CD4-positive, alpha-beta T cell treated with Interleukin-12 subunit alpha and Interleukin-12 subunit beta, for 1 hour (primary cell): ENCODE results near the gene UBALD1.

Experiments
- DNase-seq: peaks from one replicate; pipeline ENCODE4 v3.0.0-alpha.2; 2020

Gene UBALD1

DNA sequence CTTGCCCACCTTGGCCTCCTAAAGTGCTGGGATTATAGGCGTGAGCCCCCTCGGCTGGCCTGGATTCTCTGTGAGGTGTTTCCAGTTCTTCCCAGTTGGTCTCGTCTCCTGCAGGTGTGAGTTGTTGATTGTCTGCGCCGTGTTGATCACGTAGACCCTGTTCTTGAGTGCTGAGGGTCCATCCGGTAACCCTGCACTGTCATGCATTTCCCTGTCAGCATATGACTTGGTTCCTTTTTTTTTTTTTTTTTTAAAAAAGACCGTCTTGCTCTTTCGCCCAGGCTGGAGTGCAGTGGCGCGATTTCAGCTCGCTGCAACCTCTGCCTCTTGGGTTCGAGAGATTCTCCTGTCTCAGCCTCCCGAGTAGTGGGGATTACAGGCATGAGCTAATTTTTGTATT, 27.2 kb upstream of the UBALD1 start:
- DNase-seq = no peak

DNA sequence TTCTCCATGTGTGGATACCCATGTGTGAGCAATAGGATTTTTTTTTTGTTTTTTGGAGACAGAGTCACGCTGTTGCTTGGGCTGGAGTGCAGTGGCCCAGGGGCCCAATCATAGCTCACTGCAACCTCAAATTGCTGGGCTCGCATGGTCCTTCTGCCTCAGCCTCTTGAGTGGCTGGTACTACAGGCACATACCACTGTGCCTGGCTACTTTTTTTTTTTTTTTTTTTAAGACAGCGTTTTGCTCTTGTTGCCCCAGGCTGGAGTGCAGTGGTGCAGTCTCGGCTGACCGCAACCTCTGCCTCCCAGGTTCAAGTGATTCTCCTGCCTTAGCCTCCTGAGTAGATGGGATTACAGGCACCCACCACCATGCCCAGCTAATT, 26.6 kb upstream of the UBALD1 start:
- no peak for DNase-seq

DNA sequence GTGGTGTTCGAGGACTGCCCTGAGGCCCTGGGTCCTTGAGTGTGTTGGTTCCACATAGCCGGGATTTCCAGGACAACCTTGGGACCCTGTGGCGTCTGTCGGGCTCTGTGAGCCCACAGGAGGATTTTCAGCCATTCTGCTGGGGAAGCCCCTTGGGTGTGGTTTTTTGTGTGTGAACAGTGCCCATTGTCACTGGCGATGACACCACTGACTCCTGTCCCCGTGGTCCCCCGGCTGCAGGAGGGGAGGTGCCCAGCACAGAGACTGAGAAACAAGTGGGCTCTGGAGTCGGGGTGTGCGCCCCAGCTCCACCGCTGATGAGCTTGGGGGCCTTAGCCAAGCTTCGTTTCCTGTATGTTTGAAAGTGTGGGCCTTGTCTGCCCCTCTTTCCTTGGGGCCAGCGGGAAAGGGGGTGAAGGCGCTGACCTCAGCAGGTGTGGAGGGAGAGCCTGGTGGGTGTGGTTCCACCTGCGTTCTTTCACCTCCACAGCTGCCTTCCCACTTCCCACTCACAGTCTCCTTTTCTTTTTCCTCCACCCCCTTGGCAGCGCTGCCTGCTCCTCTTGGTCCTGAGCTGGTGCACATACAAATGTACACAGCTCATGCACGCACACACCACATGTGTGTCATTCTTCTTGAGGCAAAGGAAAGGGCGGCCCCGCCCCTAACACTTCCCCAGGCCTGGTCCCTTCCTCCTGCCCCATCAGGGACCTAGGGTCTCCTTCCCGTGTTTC, 26.1 kb upstream of the UBALD1 start:
- DNase-seq = no peak

DNA sequence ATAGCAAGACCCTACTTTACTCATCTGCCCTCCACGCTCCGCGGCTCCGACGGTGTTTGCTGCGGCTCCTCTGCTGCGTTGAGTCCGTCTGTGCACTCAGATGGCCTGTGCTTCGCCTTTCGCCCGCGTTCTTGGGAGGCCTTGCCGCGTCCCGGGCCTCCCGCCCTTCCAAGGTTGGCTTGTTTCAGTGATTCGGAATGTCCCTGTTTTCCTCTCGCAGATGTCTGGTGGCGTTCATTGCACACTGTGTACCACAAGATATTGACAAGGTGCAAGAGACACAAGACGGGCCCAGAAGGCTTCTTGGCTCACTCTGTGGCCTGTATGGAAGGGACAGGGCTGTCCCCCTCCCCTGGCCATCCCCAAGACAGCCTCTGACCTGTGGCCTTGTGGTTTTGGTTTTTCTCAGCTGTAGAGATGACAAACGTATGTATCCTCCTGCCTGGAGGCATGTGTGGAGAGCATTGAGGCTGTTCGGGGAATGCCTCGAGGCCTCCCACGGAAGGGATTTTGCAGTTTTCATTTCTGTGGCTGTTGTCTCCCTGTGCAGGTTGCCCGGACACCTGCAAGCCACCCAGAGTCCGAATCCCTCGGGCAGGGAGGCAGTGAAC, 25.3 kb upstream of the UBALD1 start:
- DNase-seq = no peak

DNA sequence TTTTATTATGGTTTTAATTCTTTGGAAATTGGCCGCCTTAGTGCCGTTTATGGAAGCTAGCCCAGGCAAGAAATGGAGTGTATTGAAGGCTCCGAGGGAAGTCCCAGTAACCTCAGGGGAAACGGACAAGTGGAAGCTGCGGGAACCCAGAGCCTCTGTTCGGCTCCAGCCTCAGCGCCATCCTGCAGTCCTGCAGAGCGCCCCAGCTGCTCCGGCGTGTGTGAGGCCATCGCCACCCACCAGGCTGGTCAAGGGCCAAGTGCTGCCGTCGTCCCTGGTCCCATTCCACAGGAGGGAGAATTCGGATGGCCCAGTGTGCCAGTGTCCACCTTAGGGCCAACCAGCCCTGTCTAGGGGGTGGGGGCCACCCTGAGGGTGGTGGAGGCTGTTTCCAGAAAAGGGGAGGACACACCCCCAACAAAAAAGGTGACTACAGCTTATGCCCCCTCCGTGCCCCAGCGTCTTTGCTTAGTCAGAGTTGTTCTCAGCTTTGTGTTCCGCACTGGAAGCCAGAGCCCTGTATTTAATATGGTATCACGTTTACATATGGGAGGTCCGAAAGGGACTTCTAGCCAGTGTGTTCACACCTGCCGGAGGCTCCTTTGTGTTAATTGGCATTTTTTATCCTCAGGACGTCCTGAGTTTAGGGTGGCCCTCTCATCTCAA, 22.9 kb upstream of the UBALD1 start:
- DNase-seq = no peak

DNA sequence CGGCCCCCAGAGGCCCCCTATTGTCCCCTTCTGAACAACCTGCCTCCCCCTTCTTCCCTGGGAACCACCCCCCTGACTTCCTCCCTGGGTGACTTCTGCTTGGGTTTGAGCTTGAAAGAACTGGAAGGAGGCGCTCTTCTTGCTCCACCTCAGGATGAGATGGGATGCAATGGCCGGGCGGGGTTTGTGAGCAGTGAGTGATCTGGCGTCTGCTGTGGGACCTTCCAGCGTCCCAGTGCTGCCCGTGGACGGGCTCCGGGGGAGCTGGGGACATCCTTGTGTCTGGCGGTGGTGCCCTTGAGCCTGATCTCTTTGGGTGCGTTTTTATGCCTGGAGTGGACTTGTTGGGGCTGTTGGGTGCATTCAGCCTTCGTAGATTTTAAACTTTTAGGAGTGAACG, 21.5 kb upstream of the UBALD1 start:
- no peak for DNase-seq

DNA sequence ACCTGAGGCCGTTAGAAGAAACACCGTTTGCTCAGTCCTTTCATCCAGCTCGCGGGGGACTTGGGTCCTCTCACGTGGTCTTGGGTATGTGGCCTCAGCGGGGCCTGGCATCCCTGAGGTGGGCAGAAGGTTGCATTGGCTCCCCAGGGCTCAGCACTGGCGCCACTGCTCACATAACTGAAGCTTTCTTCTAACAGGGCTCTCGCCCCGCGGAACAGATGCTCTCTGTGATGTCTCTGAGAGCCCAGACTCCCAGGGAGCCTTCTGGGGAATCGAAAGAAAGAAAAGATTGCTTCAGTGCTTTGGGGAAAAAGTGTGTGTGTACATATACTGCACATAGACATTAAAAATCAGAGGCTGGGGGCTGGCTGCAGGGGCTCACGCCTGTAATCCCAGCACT, 20.1 kb upstream of the UBALD1 start:
- no peak for DNase-seq

DNA sequence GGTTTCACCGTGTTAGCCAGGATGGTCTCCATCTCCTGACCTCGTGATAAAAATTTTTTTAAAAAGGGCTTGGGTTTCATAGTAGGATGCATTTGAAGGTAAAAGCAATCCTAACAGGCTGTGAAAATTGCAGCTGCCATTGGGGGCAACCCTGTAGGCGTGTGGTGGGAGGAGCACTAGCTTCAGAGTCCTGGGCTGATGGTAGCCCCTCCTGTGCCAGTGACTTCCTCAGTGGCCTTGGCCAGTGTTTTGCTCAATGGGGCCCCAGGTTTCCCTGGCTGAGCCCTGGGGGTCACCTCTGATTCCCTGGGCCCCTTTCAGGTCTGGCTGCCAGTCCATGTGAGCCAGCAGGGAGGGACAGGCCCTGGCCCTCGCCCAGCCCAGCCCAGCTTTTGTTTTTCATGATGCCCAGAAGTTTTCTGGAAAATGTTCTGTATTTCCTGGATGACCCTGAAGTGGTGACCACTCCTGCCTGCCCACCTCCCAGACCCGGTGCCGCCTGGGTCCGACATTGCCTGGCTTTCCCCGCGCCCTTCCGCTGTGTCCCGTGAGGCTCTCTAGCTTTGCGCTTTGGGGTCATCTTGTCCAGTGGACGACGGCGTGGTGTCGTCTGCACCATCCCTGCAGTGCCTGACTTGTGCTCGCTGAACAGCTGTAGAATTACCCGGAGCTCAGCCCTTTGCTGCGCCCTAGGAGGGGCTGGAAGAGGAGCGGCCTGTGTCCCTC, 19.4 kb upstream of the UBALD1 start:
- DNase-seq = no peak

DNA sequence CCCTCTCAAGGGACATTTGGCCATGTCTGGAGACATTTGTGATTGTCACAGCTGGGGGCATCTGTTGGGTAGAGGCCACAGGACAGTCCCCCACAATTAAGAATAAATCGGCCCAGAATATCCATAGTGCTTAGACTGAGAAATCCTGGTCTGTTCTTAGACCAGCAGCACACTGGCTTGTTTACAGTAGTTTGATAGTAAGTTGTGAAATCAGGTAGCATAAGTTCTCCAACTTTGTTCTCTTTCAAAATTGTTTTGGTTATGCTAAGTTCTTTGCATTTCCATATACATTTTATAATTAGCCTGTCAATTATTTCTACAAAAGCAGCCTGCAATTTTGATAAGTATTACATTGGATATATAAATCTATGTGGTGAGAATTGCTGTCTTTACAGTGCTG, 16.8 kb upstream of the UBALD1 start:
- DNase-seq = no peak

DNA sequence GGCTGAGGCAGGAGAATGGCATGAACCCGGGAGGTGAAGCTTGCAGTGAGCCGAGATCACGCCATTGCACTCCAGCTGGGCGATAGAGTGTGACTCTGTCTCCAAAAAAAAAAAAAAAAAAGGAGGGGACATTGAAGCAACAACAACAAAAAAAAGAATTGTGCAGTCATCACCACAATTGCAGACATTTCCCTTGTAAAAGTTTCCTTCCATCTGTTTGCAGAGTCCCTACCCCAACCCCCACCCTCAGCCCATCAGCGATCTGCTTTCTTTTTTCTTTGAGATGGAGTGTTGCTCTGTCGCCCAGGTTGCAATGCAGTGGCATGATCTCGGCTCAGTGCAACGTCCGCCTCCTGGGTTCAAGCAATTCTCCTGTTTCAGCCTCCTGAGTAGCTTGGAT, 13.6 kb upstream of the UBALD1 start:
- DNase-seq = no peak

DNA sequence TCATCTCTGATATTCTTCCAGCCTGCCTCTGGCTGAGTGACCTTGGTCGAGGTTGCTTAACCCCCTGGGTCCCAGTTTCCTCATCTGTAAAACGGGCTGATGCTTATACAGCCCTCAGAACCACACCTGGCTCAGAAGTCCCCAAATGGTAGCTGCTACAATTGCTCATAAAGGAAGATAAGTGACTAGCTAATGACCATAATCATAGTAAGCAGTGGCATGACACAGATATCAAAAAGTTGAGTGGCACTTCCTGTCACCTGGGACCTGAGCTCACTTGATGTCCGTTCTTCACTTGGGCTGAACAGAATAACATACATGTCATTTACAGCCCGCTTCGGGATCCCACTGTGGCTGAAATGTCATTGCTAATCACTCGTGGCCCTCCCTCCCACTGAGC, 11.7 kb upstream of the UBALD1 start:
- peak; percentile 4 for DNase-seq

DNA sequence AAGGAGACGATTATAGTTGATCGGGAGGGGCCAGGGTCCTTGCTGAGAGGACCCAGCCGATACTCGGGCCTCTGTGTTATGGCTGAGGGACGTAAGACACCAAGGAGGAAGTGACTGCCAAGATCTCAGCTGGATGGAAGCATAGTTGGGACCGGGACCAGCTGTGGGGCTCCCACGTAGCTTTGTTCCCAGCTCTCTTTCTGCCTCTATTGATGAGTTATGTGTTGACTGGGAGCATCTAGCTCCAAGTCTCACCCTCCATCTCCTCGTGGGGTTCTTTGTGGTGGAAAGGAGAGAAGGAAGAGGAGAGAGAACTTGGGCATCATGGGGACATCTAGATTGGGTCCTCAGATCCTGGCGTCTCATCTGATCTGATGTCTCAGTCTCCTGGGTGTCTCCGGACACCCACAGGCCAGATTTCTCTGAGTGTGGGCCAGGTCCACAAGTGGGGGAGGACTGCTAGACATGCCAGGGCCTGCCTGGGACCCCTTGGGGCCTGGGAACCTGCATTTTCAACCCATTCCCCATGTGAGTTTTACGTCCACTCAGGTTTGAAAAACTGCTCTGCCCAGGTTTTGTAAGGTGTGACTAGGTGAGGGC, 11.0 kb upstream of the UBALD1 start:
- DNase-seq = no peak

DNA sequence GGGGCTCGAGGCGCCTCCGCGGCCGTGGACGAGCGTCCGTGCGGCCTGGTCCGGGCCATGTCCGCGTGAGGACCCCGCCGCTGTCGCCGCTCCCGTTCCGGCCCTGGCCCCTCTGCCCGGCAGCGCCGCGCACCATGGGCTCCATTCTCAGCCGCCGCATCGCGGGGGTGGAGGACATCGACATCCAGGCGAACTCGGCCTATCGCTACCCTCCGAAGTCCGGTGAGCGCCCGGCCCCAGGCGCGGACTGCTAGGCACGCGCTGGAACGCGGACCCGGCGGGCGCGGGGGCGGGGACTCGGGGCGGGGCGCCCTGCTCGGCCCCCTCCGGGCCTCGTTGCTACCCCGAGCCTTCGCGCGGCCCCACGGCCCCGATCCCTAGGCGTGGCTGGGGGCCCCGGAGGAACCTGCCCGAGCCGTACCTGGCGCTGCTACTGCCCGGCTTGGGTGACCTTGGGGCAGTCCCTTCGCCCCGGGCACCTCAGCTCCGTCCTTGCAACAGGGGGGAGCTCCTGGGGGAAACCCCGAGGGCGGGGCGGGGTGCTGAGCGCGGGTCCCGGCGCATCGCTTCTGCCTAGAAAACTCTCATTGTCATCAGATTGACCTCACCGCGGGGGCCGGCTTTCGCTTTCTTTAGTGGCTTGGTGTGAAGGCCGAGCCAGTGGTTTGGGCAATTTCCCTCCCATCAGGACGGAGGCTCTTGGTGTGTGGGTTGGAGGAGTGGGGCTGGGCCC, 10.3 kb upstream of the UBALD1 start:
- DNase-seq = peak; percentile 78

DNA sequence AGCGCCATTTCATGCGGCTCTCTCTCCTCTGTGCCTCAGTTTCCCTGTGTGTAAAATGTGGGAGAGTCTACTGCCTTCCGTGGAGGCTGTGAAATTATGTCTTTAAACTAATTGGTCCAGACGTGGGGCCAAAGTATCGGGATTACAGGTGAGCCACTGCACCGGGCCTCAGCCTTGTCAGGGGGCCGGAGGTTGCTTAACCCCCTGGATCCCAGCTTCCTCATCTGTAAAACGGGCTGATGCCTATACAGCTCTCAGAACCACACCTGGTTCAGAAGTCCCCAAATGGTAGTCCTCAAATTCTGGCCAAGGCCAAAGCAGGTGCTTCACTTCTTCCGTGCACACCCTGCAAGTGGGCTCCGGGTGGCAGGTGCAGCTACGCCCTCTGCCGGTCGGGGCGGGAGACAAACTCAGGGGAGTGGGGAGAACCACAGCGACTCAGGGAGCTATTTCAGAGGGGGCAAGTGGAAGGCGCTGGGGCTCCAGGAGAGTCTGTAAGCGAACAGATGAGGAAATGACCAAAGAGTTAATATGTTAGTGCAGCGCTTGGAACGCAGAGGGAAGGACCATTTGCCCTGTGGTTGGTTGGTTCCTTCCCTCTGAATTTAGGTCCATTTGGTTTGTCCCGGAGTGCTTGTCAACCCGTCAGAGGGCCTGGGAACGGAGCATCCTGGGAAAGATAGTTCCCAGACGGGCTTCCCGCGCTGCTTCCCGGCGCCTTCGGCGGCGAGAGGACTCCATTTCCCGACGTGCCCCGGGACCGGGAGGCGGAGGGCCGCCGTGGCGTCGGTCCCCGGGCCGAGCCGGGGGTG, 9.5 kb upstream of the UBALD1 start, which contains the start of gene MGRN1:
Gene MGRN1, plus strand, starts transcription at position 812 of the 812 bp plus-strand sequence. CDS start 135 bp downstream, outside the sequence.
- peak; percentile 95 for DNase-seq

DNA sequence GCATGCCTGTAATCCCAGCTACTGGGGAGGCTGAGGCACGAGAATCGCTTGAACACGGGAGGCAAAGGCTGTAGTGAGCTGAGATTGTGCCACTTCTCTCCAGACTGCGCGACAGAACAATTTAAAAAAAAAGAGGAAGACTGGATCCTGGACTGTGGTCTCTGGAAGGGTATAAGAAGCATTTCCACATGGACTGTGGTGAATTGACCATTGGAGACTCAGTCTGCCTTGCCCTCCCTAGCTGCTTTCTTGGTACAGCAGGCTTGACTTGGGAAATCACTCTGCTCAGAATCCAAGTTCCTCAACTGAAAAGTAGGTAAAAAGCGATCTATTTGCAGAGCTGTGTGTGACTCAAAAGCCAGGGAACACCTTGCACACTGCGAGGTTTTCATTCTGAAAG, 8.9 kb upstream of the UBALD1 start:
- no peak for DNase-seq

DNA sequence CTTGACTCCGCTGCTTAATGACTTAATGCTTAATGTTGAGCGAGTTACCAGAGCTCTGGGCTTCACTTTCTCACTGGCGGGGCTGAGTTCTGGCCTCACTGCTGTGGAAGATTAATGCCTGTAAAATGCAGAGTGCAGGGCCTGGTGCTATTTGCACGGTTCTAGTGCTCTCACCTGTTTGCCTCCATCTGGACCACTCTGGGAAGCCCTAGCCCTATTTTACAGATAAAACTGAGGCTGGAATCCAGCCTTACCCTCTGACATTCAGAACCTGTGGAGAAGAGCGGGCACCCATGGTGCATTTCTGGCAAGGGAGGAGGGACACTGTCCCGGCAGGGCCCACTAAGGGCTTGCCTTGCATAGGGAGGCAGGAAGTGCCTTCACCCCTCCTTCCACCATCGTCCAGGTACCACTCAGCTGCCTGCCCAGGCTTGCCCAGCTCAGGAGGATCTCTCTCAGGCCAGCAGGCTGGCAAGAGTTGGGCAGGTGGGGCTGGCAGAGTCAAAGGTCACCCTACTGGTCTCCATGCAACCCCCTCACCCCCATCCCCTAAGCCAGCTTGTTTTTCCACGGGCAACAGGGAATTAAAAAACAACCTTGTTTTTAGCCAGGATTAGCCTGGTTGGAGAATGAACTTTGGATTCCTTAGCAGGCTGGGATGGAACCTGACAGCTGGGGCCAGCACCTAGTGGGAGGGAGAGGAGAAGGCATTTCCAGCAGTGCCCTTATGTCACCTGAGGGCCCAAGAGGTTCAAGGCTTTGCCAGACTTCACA, 4.1 kb upstream of the UBALD1 start:
- DNase-seq = no peak

DNA sequence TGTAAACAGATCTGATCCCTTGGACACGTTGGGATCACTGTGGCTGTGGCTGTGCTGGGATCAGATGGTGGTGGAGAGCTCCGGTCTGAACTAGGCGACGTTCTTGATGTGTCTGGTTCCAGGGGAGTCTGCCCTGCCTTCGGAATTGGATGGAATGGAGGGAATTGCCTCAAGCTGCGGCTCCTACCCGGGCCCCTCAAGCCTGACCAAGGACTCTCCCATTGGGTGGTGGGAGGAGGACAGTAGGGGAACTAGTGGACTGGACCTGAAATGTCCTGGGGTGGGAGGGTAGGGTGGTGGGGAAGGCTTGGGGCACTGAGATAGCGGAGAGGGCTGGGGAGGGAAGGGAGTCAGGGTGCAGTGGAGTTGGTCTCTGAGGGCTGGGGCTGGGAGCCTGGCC, 3.2 kb upstream of the UBALD1 start:
- no peak for DNase-seq

DNA sequence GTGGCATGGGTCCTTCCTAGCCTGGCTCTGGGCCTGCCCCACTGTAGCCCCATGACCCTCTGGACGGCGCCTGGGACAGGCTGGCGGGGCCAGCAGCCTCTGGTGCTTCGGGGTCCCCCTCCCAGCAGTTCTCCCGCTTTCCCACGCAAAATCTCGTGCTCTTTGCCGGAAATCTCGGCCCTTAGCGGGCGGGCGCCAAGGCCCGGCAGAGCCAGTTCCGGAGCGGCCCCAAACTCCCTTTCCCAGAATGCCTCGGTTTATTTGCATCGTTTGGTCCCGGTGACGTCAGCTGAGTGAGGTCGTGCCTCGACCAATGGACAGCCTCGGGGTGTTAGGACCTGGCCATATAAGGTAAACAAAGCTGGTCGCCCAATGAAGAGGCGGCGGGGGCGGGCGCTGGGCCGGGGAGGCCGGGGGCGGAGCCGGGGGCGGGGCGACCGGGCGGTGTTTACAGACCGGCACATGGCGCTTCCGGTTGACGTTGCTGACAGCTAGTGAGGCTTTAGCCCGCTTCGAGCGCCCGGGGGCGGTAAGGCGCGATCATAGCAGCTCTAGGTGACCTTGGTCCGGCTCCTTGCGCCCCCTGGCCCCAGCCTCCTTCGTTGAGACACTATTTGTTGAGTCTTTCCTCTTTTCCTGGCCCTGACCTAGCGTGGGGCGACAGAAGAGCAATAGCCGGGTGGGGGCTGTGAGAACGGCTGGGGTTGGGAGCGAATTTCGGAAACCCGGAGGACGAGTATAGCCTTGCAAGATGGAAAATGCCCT, 1.5 kb upstream of the UBALD1 start:
- DNase-seq = peak; percentile 99

DNA sequence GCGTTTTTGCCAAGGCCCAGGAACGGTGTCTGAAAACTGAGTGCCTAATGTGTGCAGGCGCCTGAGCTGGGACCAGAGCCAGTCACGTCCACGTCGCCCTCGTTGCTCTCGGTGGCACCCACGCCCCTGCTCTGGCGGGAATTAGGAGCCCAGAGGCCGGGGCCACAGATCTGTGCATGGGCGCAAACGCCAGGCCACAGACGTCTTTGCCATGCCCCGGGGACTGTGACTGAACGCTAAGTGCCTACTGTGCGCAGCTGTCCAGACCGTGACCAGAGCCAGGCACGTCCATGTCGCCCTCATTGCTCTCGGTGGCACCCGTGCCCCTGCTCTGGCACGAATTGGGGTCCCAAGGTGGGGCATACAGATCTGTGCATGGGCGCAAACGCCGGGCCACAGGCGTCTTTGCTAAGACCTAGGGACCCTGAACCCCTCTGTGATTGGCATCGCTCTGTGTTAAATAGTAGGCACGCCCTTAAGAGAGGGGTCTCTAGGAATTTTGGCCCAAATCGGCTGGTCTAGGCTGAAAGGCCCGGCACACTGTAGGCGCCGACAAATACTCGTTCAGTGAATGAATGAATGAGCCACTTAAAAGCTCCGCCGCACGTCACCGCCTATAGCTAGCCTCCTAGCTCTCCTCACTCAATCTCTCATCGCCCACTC, 827 bp upstream of the UBALD1 start:
- DNase-seq = no peak
